Stimulated activated CD8-positive, alpha-beta memory T cell treated with anti-CD3 and anti-CD28 coated beads, Interleukin-4, amount 100 ng/mL, for 24 hours (primary cell): ENCODE data around the gene KLF11.
"Not testable (repeated sequence)": the region's sequence is repeated elsewhere in the genome, so short reads cannot be mapped to it uniquely, and the experiment has no call there.

Source experiments
- DNase-seq: peaks from one replicate; pipeline ENCODE4 v3.0.0-alpha.2; 2020; ENCODE audit warnings: low read depth

The KLF11 gene

DNA sequence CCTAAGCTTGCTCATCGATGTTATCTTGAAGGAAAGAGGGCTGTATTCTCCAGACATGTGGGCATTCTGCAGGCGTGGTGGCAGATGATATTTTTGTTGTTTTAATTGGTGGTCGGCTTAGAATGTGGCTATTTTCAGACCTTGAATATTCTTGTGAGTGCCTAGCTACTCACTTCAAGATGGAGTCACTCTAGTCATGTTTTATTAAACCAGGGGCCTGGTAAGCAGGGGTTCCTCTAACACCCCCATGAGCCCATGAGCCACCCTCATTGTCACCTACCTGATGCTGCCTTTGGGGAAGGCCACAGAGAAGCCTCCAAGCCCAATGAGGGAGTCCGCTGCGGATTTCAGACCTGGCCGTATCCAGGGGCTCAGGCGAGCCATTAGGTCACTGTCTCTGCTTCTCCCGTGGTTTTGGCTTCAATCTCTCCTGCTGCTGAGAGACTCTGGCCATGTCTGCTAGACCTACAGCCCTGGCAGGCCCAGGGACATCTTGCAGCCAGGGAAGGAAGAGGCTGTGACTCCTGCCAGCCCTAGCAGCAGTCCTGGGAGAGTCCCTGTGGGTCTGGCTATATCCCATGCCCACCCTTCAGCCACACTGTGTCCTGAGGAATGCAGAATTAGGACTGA lies 16.3 kb upstream of the KLF11 start:
- DNase-seq: no peak

DNA sequence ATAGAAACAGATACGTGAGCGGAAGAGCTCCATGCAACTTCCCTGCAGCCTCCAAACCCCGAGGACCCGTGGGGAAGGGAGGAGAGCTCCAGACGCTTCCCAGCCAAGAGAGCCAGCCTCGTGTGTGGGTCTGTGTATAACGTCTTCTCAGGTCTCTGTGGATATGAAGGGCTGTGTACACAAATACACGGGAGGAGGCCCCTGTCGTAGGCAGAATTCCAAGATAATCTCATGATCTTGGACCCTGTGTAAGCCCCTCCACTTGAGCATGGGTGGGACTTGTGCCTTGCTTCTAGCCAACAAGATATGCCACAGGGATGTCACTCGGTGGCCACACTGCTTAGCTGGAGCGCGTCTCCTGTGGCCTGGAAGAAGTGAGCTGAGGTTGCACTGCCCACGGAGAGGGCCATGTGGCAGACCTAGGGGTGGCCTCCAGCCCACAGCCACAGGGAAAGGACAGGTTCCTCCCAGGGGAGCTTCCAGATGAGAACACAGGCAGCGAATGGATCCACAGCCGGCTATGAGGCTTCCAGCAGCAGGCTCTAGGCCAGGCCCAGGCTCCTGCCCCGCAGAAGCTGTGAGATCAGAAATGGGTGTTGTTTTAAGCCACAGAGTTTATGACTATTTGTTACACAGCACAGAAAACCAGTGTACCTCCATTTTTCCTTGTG lies 15.6 kb upstream of the KLF11 start:
- no peak for DNase-seq

DNA sequence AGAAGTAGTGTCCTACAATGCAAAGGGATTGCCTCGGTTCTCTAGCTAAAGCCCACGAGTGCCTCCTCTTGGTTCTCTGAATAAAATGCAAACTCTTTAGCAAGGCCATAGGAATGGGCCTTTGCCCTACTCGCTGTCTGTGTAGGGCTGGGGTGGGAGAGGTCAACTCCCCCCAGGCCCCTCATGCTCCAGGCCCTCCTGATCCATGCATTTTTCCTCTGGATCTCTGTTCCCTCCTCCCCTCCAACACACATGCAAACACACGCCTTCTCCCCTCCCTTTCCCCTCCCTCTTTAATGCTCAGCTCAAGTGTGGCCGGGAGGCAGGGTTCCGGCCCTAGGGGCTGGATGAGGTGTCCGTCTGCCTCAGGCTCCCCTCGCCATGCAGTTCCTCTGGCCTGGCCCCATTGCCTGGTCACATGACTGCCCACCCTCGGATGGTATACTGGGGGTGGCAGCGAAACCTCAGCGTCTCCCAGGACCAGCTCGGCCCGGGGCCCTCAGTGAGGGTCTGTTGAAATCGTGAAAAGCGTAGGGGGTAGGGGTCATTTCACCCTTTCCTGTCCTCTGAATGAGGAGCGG lies 14.9 kb upstream of the KLF11 start:
- DNase-seq: no peak

DNA sequence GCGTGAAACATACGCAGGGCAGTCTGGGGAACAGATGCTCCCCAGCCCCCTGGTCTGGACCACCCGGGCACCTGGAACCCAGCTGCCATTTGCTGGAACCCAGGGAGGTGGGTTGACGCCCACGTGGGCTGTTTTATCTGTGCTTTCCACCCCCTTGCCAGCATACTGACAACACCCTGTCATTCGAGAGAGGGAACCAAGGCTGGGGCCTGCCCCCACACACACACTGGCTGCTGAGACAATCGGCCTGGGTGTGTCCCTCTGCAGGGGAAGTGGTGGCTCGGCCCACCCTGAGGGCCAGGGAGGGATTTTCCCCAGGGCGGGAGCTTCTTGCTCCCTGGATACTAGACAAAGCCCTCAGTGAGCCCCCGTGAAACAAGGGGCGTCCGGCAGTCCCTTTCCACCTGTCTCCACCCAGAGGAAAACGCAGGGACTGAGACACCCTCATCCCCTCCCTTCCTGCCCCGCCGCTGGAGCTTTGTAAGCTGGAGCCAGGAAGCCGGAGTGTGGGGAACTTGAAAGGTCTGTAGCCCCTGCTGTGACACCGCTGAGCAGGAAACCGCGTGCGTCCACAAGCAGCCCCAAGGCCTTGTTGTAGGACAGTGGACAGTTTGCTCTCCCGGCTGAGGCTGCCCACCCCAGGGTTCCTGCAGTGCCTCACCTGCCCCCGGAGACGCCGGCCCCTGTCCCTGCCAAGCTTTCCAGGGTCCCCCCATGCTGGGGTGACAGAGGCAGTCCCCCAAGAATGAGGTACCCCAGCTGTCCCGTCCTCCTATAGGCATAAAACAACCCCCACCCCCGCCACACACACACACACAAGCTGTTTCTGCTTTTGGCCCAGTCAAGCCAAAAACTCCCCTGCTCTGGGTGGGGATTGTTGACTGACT lies 14.1 kb upstream of the KLF11 start:
- peak; percentile 33 for DNase-seq

DNA sequence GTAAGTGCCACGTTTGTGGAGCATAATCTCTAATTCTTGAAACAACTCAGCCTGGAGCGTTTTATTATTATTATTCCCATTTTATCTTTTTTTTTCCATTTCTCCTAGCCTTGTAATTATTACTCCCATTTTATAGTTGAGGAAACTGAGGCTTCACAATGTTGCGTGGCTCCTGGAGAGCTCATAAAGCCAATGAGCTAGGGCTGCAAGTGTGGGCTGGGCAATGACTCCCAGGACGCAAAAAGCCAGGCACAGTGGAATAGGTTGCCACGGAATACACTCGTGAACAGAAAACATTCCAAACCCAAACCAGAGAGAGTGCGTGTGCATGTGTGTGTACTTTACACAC lies 13.5 kb upstream of the KLF11 start:
- DNase-seq: no peak

DNA sequence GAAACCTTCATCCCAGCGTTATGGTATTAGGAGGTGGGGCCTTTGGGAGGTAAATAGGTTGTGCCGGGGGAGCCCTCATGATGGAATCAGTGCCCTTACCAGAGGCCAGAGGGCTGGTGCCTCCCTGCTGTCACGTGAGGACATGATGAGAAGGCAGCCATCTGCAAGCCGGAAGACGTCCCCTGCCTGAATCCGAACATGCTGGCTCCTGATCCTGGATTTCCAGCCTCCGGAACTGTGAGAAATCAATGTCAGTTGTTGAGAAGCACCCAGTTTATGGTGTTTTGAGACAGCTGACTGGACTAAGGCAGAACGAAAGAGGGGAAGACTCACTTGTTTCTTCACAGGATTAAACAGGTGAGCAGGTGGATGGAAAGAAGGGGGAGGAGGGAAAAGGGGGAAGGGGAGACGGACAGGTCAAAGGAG lies 13.0 kb upstream of the KLF11 start:
- no peak for DNase-seq

DNA sequence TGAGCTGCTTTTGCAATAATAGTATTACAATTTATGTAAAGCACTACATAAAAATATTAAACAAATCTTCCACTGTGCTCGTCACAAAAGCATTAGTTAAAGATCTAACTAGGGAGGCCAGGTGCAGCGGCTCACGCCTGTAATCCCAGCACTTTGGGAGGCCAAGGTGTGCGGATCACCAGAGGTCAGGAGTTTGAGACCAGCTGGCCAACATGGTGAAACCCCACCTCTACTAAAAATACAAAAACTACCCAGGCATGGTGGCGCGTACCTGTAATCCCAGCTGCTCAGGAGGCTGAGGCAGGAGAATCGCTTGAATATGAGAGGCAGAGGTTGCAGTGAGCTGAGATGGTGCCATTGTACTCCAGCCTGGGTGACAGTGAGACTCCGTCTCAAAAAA lies 12.6 kb upstream of the KLF11 start:
- DNase-seq: not testable (repeated sequence)

DNA sequence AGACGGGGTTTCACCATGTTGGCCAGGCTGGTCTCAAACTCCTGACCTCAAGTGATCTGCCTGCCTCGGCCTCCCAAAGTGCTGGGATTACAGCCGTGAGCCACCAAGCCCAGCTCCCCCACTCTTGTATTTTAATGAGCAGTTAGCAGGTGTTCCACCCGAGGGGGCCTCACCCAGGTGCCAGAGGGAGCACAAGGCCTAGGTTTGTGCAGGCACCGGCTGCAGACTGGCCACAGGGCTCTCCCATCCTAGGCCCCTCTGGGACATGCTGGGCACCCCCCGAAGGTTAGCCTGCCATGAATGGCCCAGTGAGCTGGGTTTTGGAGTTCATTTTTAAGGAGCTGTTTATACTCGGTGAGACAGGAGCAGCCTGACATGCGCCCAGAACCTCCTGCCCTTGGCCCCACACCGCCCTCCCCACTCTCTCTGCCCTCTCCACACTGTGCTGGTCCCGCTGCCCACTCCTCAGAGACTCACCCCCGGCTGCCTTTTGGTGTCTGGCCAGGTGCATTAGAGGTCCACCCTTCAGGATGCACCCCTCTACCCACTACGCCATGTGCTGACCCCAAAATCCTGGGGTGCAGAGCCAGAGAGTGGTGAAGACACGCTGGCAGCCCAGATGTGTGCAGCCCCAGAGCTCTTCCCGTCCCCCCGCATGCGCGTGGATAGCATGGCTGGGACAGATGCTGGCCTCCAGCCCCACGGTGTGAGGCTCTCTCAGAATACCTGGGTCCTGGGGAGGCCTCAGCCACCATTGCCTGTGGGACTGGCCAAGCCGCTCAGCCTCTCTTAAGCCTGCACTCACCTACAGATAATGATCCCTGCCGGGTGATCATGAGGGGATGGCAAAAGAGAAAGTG lies 11.2 kb upstream of the KLF11 start:
- DNase-seq: no peak

DNA sequence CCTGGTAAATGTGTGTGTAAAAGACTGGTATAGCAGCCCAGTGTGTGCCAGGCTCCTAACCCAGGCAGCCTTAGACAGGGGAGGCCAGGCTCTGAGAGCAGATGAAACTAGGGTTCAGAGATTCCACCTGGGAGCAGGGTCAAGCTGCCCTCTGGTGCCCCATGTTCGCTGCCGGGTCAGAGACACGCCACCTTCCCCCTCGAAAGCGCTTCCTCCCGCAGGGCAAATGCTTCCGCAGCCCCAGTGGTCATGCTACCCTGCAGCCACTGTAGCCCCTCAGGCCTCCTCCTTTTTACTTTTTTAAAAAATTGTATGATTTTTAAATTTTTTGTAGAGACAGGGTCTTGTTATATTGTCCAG lies 10.6 kb upstream of the KLF11 start:
- DNase-seq: no peak

DNA sequence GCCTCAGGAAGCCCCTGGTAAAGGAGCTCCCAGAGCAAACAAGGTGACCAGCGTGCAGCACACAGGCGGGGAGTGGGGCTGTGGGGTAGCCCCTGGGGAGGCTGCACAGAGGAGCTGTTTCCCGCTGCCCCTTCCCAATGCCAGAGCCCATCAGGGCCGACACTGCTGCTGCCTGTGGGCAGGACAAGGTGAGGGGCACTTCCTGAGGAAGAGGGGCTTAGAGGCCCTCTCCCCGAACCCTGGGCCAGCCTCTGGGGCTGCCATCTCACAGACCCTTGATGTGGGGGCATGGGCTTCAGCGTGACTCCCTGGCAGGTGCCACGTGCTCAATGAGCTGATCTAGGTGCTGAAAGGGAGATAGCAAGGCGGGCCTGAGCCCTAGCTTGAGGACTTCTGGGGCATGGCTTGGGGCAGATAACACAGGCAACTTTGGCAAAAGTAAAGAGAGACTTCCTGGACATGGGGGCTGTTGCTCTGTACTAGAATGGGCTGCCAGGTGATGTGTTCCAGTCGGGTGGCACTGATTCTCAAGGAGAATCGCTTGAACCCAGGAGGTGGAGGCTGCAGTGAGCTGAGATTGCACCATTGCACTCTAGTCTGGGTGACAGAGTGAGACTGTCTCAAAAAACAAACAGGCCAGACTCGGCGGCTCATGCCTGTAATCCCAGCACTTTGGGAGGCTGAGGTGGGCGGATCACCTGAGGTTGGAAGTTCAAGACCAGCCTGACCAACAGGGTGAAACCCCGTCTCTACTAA lies 9.9 kb upstream of the KLF11 start:
- DNase-seq: no peak

DNA sequence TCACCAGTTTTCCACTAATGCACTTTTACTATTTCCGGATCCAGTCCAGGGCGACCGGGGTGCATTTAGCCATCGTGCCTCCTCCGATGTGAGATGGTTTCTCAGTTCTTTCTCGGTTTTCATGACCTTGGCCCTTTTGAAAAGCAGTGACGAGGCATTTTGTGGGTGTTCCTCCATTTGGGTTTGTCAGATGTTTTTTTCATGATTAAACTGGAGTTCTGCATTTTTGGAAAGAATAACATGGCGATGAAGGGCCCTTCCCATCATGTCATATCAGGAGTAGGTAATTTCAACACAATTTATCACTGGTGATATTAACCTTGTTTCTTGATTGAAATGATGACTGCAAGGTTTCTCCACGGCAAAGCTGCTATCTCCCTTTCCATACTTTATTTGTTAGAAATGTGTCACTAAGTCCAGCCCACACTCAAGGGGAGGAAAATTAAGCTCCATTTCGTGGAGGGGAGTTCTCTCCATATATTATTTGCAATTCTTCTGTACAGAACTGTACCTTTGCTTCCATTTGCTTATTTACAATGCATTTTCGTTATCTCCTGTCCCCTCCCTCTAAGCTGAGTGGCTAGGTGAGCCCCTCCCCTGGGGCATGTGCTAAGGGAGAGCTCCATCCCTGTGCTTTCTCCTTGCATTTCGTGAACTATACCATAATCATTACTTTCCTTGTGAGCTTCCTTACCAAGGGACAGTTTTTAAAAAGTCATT lies 8.9 kb upstream of the KLF11 start:
- no peak for DNase-seq

DNA sequence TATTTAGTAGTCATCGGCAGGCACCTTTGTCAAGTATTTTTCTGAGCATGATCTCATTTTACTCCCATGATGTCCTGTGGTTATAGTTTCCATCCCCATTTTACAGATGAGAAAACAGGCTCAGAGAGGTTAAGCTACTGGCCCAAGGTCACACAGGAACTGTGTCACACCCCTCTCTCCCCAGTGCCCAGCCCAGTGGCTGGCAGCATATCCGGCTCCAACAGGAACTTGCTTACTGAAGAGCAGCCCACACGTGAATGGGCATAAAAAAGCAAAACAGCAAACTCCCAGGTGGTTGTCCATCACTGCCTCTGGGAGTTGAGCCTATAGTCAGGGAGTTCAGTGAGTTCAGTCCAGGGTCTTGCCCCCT lies 8.3 kb upstream of the KLF11 start:
- no peak for DNase-seq

DNA sequence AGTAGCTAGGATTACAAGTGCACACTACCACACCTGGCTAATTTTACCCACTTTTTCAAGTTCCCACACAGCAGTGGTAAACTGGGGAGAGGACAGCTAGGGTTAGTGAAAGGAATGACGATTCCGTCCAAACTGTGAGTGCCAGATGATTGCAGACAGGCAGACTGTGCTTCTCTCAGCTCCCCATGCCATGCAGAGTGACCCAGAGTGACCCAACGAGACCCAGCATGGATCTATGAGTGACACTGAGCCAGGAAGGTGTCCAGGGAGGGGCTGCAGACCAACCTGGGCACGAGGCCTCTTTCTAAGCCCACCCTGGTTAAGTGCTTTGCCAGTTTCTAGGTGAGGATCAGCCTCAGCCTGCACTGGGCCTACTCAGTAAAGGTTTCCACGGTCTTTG lies 7.7 kb upstream of the KLF11 start:
- no peak for DNase-seq

DNA sequence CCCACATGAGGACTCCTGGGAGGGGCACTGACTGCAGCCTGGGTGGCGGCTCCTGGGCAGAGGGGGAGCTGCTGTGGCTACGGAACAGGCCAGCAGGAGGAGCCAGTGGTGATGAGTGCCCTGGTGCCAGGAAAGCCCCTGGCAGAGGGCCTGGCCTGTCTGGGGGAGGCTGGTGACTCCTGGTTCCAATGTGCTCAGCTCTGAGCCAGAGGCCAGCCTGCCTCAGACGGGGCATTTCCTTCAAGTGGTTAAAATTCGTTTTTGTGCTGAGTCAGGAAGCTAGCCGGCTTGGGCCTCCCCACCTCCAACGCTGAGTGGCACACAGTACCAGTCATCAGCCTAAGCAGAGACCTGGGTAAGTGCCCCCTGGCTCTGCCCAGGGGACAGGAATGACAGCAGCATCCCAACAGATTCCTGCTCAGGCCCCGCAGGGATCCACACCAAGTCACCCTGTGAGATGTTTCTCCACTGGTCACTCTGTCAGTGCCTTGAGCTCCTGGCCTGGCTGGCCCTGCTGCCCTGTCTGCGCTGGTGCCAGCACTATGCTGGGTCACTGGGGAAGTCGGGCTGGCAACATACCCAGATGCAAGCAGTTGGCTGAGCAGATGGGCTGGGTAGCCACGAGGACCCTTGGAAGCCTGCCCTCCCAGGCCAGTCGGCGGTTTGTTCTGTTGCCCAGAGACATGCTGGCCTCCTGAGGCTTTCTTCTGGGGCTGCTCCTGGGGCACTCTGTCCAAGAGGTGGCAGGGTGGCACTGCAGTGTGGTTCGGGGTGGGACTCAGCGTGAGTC lies 7.1 kb upstream of the KLF11 start:
- DNase-seq: peak; percentile 25

DNA sequence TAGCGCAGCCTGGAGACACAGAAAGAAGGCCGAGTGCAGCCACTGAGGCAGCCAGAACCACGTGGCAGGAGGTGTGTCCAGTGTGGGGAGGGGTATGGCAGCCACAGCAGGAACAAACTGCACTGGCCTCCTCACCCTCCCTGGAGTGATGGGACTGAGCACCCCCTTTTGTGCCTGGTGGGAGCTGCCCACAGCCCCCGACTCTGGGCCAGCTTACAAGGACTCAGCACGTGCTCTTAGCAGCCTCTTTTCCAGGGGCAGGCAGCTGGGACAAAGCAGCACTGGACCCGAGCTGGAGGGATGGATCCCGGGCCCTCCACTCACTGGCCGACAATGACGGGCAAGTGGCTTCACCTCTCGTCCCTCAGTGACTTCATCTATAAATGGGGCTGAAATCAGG lies 5.2 kb upstream of the KLF11 start:
- DNase-seq: no peak

DNA sequence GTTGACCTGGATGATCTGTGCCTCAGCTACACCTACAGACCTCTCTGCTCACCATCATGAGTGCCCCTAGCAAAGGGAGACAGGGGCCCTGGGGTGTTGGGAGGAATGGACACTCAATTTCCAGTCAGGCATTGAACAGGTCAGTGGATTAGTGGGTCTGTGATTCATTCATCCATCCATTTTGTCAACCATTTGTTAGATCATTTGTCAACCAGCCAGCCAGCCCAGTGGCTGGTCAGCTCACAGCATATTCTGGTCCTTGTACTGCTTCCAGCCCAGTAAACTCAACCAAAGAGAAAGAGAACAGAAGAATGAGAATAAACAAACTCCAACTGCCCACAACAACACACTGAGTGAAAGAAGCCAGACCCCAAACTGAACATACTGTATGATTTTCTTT lies 4.6 kb upstream of the KLF11 start:
- DNase-seq: no peak

DNA sequence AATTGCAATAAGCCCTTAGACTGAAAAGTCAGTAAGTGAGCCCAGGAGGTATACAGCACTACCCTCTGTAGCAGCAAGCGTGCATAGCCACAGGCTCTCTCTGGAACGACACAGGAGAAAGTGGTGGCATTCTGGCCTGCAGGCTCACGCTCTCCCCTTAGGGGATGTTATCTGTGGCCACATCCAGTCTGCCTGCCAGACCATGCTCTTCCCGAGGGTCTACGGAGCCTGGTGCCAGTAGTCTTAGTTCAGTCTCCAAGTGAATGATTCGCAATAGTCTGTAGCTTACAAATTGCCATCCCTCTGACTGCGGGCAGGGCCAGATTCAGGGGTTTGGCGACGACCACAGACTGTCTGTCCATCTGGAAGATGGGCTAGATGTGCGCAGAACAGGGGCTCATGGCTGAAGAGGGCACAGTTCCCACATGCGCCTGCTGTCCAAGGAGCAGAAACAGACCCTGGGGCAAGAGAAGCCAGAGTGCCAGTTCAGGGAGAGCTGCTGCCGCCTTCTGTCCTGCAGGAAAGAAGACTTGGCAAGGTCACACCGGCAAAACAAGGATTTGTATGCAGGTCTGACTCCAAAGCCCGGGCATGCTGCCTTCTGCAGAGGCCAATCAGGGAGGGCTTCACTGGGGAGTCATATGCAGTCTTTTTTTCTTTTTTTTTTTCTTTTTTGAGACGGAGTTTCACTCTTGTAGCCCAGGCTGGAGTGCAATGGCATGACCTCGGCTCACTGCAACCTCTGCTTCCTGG lies 3.5 kb upstream of the KLF11 start:
- no peak for DNase-seq

DNA sequence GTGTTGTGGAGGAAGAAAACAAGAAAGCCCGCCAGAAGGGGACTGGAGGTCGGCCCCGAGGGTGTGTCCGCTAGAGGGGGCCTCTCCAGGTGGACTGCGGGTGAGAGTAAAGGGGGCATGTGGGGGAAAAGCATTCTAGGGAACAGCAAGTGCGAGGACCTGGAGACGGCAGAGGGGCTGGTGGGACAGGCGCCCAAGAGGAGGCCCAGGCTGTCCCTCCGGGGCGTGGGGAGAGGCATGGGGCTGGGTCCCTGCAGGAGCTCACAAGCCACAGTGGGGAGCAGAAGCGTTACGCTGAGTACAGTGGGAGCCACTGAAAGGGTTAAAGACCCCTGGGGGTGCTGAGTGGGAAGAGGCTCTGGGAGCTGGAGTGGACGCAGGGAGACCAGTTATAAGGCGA lies 1.6 kb upstream of the KLF11 start:
- no peak for DNase-seq
